ENCODE measurements around the gene ELMO3.
A peak's percentile ranks its signal among the peaks of the same experiment; 100 is the strongest.

Gene ELMO3

GRCh38 chr16:67163999-67164558, 34.9 kb upstream of the ELMO3 start:
- DNase-seq, result no peak

DNA sequence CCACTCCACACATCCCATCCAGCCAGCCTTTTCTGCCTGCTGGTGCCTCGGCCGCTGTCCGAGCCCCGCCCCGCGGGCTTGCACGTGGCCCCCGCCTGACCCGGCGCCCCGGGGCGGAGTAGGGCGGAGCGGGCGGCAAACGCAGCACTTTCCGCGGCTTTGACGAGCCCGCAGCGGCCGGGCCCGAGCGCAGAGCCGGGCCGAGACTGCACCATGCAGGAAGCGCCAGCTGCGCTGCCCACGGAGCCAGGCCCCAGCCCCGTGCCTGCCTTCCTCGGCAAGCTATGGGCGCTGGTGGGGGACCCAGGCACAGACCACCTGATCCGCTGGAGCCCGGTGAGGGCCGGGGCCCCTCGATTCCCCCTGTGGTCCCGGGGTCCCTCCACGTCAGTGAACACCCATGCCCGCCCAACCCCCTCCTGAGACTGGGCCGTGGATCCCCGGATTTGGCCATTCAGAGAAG, 34.3 kb upstream of the ELMO3 start, which contains the start of gene HSF4:
Gene HSF4 (plus strand): TSS at position 147 of the 463 bp plus-strand sequence. CDS start 67 bp downstream, at position 214.
- DNase-seq, result no peak

GRCh38 chr16:67165121-67166078, 33.5 kb upstream of the ELMO3 start:
- no peak for DNase-seq

DNA sequence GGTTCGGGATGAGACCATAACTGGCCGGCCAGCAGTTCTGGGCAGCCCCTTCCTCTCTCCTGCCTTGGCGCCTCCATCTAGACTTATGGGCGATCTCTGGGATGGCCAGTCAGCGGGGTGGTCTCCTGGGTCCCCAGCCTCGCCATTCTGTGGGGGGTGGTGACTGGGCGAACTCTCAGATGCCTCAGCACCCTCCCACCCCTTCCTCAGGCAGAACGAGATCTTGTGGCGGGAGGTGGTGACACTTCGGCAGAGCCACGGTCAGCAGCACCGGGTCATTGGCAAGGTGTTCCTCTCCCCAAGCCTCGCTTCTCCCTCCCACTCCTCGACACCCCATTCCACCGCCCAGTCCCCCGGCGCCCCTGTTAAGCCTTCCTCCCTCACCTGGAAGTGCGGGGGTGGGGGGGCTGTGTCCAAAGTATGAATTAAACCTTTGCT, 32.8 kb upstream of the ELMO3 start:
- DNase-seq, result no peak

GRCh38 chr16:67166598-67167168, 32.2 kb upstream of the ELMO3 start:
- no peak for DNase-seq

- DNase-seq, result no peak
Observed at GRCh38 chr16:67167588-67167987, 31.3 kb upstream of the ELMO3 start.

DNA sequence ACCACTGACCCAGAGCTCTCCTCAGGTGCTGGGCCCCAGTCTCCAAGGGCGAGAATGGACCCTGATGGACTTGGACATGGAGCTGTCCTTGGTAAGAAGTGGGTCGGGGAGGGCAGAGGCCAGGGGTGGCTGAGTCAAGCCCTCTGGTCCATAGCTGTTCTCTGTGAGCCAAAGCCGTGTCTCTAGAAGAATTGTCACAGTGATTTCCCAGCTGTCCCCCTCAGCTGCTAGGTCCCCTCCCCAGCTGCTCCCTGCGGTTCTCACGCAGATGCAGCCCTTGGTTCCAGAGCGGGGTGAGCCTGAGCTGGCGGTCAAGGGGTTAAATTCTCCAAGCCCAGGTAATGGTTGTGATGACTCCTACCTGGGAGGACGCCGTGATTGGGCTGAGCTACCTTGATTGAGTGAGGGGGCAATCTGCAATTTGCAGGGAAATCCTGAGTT, 29.9 kb upstream of the ELMO3 start:
- no peak for DNase-seq

DNA sequence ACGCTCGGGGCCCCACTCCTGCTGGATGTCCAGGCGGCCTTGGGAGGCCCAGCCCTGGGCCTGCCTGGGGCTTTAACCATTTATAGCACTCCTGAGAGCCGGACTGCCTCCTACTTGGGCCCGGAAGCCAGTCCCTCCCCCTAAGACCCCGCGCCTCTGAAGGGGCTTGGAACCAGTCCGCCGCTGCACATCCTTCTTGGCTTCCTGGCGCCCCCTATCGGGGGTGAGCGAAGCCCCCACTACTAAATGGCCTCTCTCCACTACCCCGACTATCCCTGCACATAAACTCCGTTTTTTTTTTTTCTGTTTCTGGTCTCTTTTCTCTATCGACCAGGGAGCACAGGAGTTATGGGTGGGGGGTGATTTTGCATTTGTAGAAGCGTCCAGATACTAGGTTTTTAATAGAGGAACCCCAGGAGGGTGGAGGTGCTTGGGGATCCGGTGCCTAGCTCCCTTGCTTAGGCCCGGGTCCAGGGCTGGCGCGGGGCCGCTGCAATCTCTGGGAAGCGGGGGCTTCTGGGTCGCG, 29.2 kb upstream of the ELMO3 start:
- peak; percentile 87 for DNase-seq

DNA sequence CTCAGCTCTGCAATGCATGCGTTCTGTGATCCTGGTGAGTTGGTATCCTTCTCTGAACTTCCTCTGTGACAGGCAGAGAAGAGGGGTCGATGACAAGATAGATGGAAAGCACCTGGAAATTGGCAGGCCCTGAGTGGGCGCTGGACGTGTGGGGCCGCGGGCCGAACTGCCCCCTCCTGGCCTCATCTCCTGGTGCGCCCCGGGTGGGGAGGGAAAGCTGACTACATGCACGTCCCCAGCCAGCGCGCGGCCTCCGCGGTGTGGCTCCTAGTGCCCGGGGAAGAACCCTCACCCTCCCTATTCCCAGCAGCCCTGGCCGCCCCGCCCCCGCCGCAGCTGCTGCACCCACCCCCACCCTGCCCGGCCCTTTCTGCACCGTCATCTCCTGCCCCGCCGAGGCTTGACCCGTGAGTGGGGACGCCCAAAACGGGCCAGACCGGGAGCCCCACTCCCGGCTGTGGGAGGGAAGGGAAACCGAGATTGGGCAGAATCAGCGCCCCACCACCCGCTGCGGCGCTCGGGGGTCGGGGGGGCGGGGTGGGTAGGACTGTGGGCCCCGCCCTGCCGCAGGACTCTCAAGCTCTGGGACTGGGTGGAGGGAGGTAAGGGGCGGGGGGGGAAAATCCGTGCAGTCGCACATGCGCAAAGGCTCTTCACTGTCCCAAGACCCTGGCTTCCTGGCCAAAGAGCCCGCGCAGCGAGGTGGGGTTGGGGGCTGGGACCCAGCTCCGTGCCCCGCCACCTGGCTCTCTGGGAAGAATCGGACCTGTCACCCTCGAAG, 28.6 kb upstream of the ELMO3 start, which contains the start of gene NOL3:
Gene NOL3 (plus strand): TSS at position 371 of the 781 bp plus-strand sequence.
- DNase-seq, result peak; percentile 96

- DNase-seq, result peak; percentile 72
Observed at GRCh38 chr16:67170949-67171649, 27.8 kb upstream of the ELMO3 start.

DNA sequence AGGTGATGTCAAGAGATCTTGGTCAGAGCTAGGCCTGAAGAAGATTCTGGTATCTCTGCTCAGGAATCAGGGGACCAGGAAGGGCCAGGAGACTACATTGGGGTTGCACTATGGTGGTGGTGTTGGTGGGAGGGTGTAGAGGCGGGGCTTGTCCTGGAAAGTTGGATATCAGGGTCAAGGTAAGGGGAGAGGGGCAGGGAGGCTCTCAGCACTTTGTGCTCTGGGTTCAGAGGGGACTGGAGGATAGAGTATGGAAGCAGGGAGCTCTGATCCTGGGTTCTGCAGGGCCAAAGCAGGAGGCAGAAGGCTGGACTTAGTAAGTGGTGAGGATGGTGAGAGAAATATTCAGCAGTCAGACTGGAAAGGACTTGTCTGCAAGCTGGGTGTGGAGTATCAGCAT, 25.6 kb upstream of the ELMO3 start:
- no peak for DNase-seq

- peak; percentile 93 for DNase-seq
Observed at GRCh38 chr16:67173808-67174705, 24.9 kb upstream of the ELMO3 start.

DNA sequence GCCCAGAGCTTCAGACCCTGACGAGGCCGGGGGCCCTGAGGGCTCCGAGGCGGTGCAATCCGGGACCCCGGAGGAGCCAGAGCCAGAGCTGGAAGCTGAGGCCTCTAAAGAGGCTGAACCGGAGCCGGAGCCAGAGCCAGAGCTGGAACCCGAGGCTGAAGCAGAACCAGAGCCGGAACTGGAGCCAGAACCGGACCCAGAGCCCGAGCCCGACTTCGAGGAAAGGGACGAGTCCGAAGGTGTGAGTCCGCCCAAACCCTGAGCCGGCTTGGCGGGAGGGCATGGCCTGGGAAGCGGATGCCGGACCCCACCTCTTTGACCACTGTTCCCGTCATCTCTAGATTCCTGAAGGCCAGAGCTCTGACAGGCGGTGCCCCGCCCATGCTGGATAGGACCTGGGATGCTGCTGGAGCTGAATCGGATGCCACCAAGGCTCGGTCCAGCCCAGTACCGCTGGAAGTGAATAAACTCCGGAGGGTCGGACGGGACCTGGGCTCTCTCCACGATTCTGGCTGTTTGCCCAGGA, 24.2 kb upstream of the ELMO3 start:
- peak; percentile 47 for DNase-seq

DNA sequence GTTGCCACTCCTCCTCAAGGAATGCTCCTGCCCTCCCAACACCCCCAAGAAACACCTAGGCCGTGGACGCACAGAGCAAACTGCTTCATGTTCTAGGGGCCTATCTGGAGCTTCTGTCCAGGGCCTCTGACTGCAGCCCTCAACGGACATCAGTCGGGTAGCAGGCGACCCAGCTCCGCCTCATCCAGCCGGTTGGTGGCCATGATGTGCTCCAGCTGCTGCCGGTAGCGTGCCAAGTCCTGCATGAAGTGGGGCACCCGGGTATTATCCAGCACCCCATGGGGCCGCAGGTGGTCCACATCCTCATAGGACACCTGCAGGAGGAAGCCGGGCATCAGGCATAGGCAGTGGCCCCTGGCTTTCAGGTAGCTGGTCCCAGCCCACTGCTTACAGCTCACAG, 22.3 kb upstream of the ELMO3 start:
- DNase-seq, result no peak

DNA sequence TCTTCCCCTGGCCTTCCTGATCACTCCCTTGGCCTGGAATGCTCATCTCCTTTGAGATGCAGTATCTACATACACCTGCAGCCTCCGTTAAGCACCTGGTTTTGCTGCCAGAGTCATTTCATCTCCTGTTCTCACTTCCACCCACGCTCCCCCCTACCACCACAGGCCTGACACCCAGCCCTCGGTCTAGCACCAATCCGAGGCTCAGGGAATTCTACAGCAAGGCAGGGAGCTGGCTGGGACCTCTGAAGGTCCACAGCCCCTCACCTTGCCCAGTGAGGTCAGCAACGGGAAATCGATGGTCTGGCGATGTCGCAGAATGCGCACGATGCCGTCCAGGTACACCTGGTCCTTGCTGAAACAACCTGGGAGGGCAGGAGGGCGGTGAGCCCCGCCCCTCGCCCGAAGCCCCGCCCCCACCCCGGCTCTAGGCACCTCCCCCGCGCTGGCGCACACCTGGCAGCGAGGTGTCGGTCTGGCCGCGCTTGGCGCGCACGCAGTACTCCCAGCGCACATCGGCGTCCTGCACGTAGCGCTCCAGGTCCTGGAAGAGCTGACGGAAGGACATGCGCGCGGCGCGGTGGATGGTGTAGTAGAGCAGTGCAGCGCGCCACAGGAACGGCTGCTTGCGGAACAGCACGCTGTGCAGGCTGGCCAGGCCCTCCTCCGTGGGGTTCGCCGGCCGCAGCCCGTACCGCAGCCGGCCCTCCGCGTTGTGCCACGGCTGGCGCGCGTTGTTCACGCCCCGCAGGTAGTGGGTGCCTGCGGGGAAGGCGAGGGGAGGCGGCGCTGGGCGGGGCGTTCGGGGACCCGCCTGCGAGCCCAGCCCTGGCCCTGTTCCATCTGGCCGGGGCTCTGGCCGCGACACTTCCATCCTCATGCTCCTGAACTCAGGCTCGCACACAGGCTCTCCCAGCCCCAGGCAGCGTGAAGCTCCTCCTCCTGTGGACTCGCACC, 20.9 kb upstream of the ELMO3 start:
- DNase-seq, result peak; percentile 89

DNA sequence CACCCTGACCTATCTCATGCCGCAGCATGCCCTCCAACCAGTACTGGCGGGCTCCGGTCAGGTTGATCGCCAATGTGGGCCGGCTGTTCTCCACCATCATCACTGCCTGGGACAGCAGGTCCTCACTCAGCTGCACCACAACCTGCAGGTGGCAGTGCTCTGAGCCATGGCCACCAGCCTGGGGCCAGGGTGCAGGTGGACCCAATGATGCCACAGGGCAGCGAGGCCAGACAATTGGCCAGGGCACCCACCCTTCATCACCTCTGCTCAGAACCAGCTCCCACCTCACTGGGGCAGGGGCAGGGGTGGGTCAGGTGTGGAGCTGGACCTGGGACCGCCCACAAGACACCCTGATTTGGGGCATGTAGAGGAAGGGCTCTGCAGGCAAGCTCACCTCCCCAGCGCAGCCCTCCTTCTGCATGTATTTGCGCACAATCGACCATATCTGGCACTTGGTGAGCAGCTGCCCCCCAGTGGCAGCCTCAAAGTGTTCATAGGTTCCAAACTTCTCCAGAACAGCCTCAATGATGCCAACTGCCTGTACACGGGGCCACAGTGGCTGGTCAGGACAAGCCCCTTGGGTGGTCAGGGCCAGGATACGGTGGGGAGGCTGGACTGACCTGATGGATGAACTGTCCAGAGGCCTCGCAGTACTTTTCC, 19.4 kb upstream of the ELMO3 start:
- DNase-seq, result no peak

DNA sequence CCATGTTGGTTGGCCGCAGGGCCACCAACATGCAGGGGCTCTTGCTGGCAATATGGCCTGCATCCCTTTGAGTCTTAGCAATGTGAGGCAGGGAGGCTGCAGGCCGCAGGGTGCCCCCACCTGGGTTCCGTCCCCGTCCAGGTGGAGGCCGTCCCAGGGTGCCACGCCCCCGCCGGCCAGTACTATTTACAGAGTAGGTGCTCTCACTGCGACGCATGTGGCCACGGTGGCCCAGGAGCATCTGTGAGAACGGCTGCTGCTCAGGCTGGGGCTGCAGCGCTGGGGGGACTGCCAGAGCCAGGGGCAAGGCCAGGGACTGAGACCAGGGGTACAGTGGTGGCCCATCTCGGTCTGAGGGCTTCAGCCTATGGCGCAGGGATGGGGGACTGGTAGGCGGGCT, 18.8 kb upstream of the ELMO3 start:
- no peak for DNase-seq

GRCh38 chr16:67181346-67181745, 17.6 kb upstream of the ELMO3 start:
- no peak for DNase-seq

GRCh38 chr16:67182288-67182687, 16.6 kb upstream of the ELMO3 start:
- DNase-seq, result no peak

All from islet precursor cell (in vitro differentiated cells).